Smooth muscle cell (in vitro differentiated cells): ENCODE results near the gene HOXC5. TPM values are rescaled to one million over a fixed set of nuclear protein-coding genes. Genes with fewer than 3 reads are reported as not detected.
A peak's percentile ranks its signal among the peaks of the same experiment; 100 is the strongest.

ENCODE experiments used
- DNase-seq: peaks from one replicate; lab custom pipeline; 2025; ENCODE audit not compliant: unreplicated experiment; lab: John Stamatoyannopoulos, UW
- H2AFZ ChIP-seq: fragments of 200-600 bp; sonication (generic); 2 replicates; pipeline ENCODE4 v1.6.0; 2016; ENCODE audit warnings: antibody characterized with exemption, low read depth, mild to moderate bottlenecking
- H3F3A ChIP-seq: fragments of 200-600 bp; sonication (generic); 2 replicates; pipeline ENCODE4 v1.6.0; 2017; ENCODE audit warnings: antibody characterized with exemption, low read depth
- H3K27ac ChIP-seq: fragments of 200-600 bp; sonication (generic); 2 replicates; pipeline ENCODE4 v1.5.1; 2016; ENCODE audit warnings: low read depth, mild to moderate bottlenecking
- H3K27me3 ChIP-seq: fragments of 200-600 bp; sonication (generic); 2 replicates; pipeline ENCODE4 v1.6.1; 2016; ENCODE audit warnings: low read depth, mild to moderate bottlenecking
- H3K36me3 ChIP-seq: fragments of 200-600 bp; sonication (generic); 2 replicates; pipeline ENCODE4 v1.5.1; 2016; ENCODE audit warnings: low read depth
- H3K4me1 ChIP-seq: fragments of 200-600 bp; sonication (generic); 2 replicates; pipeline ENCODE4 v1.5.1; 2016; ENCODE audit warnings: low read depth
- H3K4me2 ChIP-seq: fragments of 200-600 bp; sonication (generic); 2 replicates; pipeline ENCODE4 v1.6.0; 2016; ENCODE audit warnings: mild to moderate bottlenecking
- H3K4me3 ChIP-seq: fragments of 200-600 bp; sonication (generic); 2 replicates; pipeline ENCODE4 v1.5.1; 2016; ENCODE audit warnings: mild to moderate bottlenecking
- H3K79me2 ChIP-seq: fragments of 200-600 bp; sonication (generic); 2 replicates; pipeline ENCODE4 v1.6.0; 2016; ENCODE audit warnings: low read depth, mild to moderate bottlenecking
- H3K9ac ChIP-seq: fragments of 200-600 bp; sonication (generic); 2 replicates; pipeline ENCODE4 v1.6.0; 2016; ENCODE audit warnings: low read depth
- H3K9me3 ChIP-seq: fragments of 200-600 bp; sonication (generic); replicated peaks from 2 replicates; pipeline ENCODE4 v1.5.1; 2016; ENCODE audit warnings: low read depth
- H4K20me1 ChIP-seq: fragments of 200-600 bp; sonication (generic); 2 replicates; pipeline ENCODE4 v1.6.0; 2016; ENCODE audit warnings: low read depth
- WGBS: methylation state at CpG from one replicate; pipeline ENCODE4 v1.1.7; 2016; ENCODE audit warnings: low lambda C conversion rate; 5-methylcytosine and 5-hydroxymethylcytosine counted together
- polyA plus RNA-seq: library from polyadenylated mRNA; unstranded; fragments of >200 nt; fragmentation: Nextera tagmentation; extraction: Ambion mirVana; gene quantifications from 2 replicates; pipeline ENCODE4 v1.2.1, GENCODE V29; 2016
- total RNA-seq: library from RNA; depleted of rRNA; stranded (reverse); fragments of >200 nt; gene quantifications from 2 replicates; pipeline ENCODE4 v1.2.3, GENCODE V29; 2014
- TF ChIP-seq, protein P1 (sequence below): fragments of 200-600 bp; sonication (generic); IDR thresholded peaks from 2 replicates; pipeline ENCODE4 v1.5.1; 2017; ENCODE audit warnings: borderline replicate concordance, mild to moderate bottlenecking, antibody characterized with exemption; ENCODE audit not compliant: insufficient read depth, poor library complexity, severe bottlenecking

The HOXC5 gene
- total and polyA plus RNA-seq, 2 experiments from 2014 or later: 0.54 to 1.3 TPM

DNA sequence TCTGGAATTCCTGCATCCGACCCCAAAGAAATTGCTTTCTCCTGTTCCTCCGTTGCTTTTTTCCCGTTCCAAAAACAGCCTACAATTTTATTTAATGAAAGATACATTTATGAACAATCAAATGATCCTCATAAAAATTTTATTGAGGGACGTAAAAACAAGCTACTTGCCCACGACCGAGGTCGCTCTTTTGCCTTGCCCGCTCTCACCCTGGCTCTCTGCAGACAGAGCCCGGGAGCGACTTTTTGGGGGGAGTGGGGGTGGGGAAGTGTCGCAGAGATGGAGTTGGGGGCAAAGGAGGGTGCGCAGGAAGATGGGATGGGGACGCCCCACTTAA is 34.0 kb upstream of the HOXC5 start:
- no peaks in the 10 kb centered on the region for H4K20me1 ChIP-seq
- no peak overlapping the region for H3K9ac ChIP-seq
- H3K79me2 ChIP-seq: no peaks in the 10 kb centered on the region
- TF ChIP-seq, protein P1, sequence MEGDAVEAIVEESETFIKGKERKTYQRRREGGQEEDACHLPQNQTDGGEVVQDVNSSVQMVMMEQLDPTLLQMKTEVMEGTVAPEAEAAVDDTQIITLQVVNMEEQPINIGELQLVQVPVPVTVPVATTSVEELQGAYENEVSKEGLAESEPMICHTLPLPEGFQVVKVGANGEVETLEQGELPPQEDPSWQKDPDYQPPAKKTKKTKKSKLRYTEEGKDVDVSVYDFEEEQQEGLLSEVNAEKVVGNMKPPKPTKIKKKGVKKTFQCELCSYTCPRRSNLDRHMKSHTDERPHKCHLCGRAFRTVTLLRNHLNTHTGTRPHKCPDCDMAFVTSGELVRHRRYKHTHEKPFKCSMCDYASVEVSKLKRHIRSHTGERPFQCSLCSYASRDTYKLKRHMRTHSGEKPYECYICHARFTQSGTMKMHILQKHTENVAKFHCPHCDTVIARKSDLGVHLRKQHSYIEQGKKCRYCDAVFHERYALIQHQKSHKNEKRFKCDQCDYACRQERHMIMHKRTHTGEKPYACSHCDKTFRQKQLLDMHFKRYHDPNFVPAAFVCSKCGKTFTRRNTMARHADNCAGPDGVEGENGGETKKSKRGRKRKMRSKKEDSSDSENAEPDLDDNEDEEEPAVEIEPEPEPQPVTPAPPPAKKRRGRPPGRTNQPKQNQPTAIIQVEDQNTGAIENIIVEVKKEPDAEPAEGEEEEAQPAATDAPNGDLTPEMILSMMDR: no peak
- H3K27me3 ChIP-seq: peaks cover 100% of the 10 kb centered on the region
- no peaks in the 10 kb centered on the region for H3K36me3 ChIP-seq
- no peaks in the 10 kb centered on the region for H3F3A ChIP-seq
- H3K9me3 ChIP-seq: no peaks in the 10 kb centered on the region
- H2AFZ ChIP-seq: no peak overlapping the region
- no peak for DNase-seq
- H3K27ac ChIP-seq: no peak overlapping the region
- H3K4me3 ChIP-seq: no peak overlapping the region
- WGBS: 37% methylated on average over 13 of the region's 13 CpGs
- no peak overlapping the region for H3K4me2 ChIP-seq
- peaks cover 7% of the 10 kb centered on the region for H3K4me1 ChIP-seq

DNA sequence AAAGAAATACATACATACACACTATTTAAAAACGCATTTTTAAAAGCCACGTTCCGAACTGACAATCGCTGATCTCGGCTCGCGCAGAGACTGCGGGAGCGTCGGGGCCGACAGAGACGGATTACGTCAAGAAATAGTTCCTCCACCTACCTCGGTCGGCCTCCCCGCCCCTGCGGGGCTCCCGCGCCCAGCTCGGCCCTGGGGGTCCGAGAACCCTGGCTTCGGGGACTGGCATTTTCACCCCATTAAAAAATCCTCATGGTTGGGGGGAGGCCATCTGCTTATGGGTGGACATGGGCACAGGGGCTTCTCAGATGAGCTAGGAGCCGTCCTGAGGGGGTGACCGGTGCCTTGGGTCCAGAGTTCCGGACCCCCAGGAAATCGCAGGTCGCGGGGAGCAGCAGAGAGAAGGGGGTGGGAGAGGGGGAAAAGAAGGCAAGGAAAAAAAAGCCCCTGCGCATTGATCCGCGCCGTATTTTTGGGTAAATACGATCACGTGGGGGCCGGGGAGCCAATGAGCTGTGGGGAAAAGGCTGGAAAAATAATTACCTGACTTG is 33.2 kb upstream of the HOXC5 start:
- Histone ChIP-seq H3K4me1 (peaks cover 7% of the 10 kb centered on the region), H3K36me3 (no peaks in the 10 kb centered on the region), H3K79me2 (no peaks in the 10 kb centered on the region), H3K9me3 (no peaks in the 10 kb centered on the region), H2AFZ (peak overlapping the region; percentile 83), H4K20me1 (no peaks in the 10 kb centered on the region), H3K9ac (peak overlapping the region; percentile 78), H3K4me3 (peak overlapping the region; percentile 56), H3K4me2 (peak overlapping the region; percentile 87), H3K27ac (no peak overlapping the region), H3F3A (no peaks in the 10 kb centered on the region), H3K27me3 (peaks cover 100% of the 10 kb centered on the region)
- no peak for DNase-seq
- 5% methylated on average over 27 of the region's 35 CpGs for WGBS
- TF ChIP-seq, protein P1: no peak

GRCh38 chr12:54000116-54001114 is 32.4 kb upstream of the HOXC5 start, which contains the start of gene HOXC9:
Gene HOXC9, plus strand, starts transcription at chr12:54000161. Its CDS starts 28 bp downstream, at chr12:54000189.
- Histone ChIP-seq H3K4me3 (peak within 1 kb of the TSS; percentile 56), H3K9me3 (no peaks in the 10 kb centered on the region), H3K4me2 (peak within 1 kb of the TSS; percentile 87), H4K20me1 (no peaks in the 10 kb centered on the region), H3K27ac (no peak within 1 kb of the TSS), H3K4me1 (peaks cover 7% of the 10 kb centered on the region), H3K36me3 (no peaks in the 10 kb centered on the region), H3K79me2 (no peaks in the 10 kb centered on the region), H3K9ac (peak within 1 kb of the TSS; percentile 78), H3F3A (no peaks in the 10 kb centered on the region), H3K27me3 (peaks cover 100% of the 10 kb centered on the region), H2AFZ (peak within 1 kb of the TSS; percentile 83)
- TF ChIP-seq, protein P1: no peak
- WGBS: 4% methylated on average over 78 of the region's 87 CpGs
- DNase-seq: no peak
